Left cardiac atrium (tissue), 4 donors: ENCODE data around the gene TMEM115. TPM values are rescaled to one million over a fixed set of nuclear protein-coding genes. Genes with fewer than 3 reads are reported as not detected.

Experiments
- ATAC-seq, 2 donors: fragments of 200-7000 bp; cut with Tn5 transposase; one replicate each; pipeline ENCODE4 v1.9.1; 2020; ENCODE audit warnings: mild to moderate bottlenecking in 2 of 2, moderate library complexity in 2 of 2
- DNase-seq: peaks from one replicate; pipeline ENCODE4 v3.0.0-alpha.2; 2020
- intact Hi-C, 2 donors: fragments of 100-400 bp; cut with DNase I; formaldehyde crosslinking; loops; one replicate each; pipeline versions ENCODE4 v1.14.1 to v1.15.1; 2022 to 2023
- long read RNA-seq: library from polyadenylated mRNA; unstranded; transcript quantifications from one replicate; pipeline ENCODE4 v2.0.0, GENCODE V29; 2021
- total RNA-seq, 2 donors: library from RNA; stranded (reverse); fragmentation: NEBNext Ultra II Directional; extraction: Animal tissue kit (Norgen Biotek cat#: 25700); gene quantifications; one replicate each; pipeline ENCODE4 v1.2.1, GENCODE V29; 2021
- donor health status: DM: no; HTN: yes; CAD: no.
- donor health status: DM: no; HTN: yes; CAD: no; lungs with severe emphysema.
- donor health status: DM: yes; HTN: yes; CAD: no.
- donor health status: Dilated cardiomyopathy.

Gene TMEM115
- total RNA-seq, result 10 to 100 TPM; 28.7 to 33.4 TPM
- long read RNA-seq, transcript TMEM115-201 (2 exons, 2,197 nt), result major isoform, 83 of 83 reads
- long read RNA-seq, partial matches to known transcripts, result 0 of 83 reads
- long read RNA-seq, other reads (novel, unspliced or antisense), result 0 of 83 reads

- intact Hi-C loops, result no loop called here
- ATAC-seq (peak; percentile 97 to 98), DNase-seq (peak; percentile 98)
These were observed at the start of gene TMEM115 for GRCh38 chr3:50358911-50359759. Gene TMEM115 (minus strand): TSS chr3:50359521. CDS start chr3:50359063, 458 bp downstream.

GRCh38 chr3:50408443-50408944 is 49.2 kb upstream of the TMEM115 start:
- DNase-seq (no peak), ATAC-seq (no peak)
- intact Hi-C loops, result no loop called here

DNA sequence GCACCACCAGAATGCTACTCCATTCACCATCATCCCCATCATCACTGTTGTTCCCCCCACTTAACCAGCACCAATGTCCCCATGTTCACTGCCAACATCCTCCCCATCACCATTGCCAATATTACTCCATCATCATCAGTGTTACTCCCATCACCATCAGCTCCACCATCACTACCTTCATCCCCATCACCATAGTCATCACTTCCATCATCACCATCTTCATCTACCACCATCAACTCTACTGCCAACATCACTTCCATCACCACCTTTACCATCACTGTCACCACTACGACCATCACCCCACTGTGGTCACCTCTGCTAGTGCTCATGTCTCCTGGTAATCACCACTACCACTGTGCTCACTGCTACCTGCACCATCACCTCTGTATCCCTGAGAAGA is 47.2 kb upstream of the TMEM115 start:
- ATAC-seq (no peak), DNase-seq (no peak)
- intact Hi-C loops, result no loop called here

DNA sequence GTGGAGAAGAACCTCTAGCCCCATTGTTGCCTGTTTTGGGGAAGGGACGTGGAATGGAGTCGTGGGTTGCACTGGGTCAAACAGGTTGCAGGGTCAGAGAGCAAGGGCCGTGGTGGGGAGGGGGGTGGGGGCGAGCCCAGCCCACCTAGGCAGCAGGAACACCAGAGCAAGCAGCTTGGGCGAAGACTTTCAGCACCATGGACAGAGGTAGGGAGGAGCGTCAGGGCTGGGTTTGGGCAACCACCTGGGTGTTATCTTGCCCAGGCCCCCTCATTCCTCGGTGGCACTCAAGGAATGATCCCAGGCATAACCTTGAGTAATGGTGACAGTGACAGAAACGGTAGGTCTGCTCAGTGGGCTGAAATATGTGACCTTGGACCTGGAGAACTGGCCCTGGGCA is 45.9 kb upstream of the TMEM115 start:
- no peak for DNase-seq
- intact Hi-C loops, result no loop called here
- ATAC-seq, result no peak

- intact Hi-C loops, result no loop called here
- DNase-seq, result no peak
- no peak for ATAC-seq
These were observed 42.8 kb upstream of the TMEM115 start for GRCh38 chr3:50401978-50402595.

- ATAC-seq (no peak), DNase-seq (no peak)
These were observed 37.2 kb upstream of the TMEM115 start for GRCh38 chr3:50396502-50396901.

GRCh38 chr3:50395070-50395860 is 35.9 kb upstream of the TMEM115 start:
- ATAC-seq (no peak), DNase-seq (no peak)
- intact Hi-C loops, result no loop called here

More at GRCh38 chr3:50396502-50396901, 37.2 kb upstream of the TMEM115 start:
- intact Hi-C loops, result no loop called here

- intact Hi-C loops, result no loop called here
- ATAC-seq, result no peak
- no peak for DNase-seq
These were observed 33.7 kb upstream of the TMEM115 start for GRCh38 chr3:50393061-50393460.

DNA sequence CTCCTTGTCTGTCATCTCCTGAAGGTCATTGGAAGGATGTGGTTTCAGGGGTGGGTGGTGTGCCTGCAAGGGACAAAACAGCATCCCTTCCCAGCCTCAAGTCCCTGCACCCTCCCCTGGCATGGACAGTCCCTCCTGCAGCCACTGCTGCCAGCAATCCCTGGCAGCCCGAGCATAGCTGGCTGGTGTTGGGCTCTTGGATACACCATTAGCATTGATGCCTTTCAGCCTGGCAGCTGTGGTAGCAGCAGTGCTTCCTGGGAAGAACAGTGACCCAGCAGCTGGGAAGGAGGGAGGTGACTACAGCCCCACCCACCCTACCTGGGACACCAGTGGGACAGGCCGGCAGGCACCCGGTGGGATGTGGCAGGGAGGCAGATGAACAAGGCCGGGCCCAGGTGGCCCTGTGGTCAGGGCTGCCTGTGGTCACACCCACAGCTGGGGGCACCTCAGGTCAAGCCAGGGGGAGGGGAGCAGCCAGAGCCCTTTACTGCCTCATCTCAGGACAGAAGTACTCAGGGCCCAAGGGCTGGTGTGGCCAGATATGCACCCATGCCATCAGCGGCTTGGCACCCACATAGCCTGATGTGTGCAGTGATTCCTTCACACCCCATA is 32.9 kb upstream of the TMEM115 start:
- peak; percentile 49 to 65 for ATAC-seq
- no peak for DNase-seq
- intact Hi-C loops, result no loop called here

DNA sequence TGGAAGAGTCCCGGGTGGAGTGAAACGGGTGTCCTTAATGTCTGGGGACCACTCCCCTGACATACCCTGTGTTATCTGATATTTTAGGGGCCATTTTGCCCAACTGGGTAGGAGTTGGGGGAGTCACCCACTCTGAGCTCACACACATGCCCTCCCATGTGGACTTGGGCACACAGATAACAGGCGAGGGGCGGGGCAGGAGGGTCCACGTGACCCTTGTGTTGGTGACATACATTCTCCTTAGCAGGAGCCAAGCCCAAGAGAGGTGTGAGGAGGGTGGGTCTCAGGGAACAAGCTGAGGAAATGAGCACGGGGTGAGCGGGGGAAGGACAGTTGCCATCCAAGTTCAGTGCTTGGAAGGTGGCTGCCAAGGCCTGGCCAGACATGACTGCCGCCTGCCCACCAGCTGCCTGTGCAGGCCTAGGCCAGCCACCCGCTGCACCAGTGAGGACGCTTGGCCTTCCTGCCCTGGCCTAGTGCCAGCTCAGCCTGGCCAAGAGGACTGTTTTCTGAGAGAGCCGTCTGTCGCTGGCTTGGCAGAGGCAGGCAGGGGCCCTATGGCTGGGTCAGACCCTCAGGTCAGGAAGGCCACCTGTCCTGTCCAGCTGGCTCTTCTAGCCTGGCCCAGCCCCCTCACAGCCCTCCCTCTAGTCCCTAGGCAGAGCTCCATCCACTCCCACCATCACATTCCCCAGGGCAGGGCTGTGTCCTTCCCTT is 31.3 kb upstream of the TMEM115 start:
- DNase-seq (peak; percentile 75), ATAC-seq (peak; percentile 76 to 90)
- intact Hi-C loops, result no loop called here

GRCh38 chr3:50389414-50389767 is 30.1 kb upstream of the TMEM115 start:
- intact Hi-C loops, result no loop called here

GRCh38 chr3:50388720-50389413 is 29.5 kb upstream of the TMEM115 start:
- ATAC-seq, result no peak
- no peak for DNase-seq
- intact Hi-C loops, result no loop called here

More at GRCh38 chr3:50389414-50389767, 30.1 kb upstream of the TMEM115 start:
- DNase-seq, result no peak
- no peak for ATAC-seq

GRCh38 chr3:50388016-50388719 is 28.8 kb upstream of the TMEM115 start:
- DNase-seq (no peak), ATAC-seq (no peak)
- intact Hi-C loops, result no loop called here

GRCh38 chr3:50385754-50386153 is 26.4 kb upstream of the TMEM115 start:
- intact Hi-C loops, result no loop called here
- ATAC-seq, result no peak
- no peak for DNase-seq

DNA sequence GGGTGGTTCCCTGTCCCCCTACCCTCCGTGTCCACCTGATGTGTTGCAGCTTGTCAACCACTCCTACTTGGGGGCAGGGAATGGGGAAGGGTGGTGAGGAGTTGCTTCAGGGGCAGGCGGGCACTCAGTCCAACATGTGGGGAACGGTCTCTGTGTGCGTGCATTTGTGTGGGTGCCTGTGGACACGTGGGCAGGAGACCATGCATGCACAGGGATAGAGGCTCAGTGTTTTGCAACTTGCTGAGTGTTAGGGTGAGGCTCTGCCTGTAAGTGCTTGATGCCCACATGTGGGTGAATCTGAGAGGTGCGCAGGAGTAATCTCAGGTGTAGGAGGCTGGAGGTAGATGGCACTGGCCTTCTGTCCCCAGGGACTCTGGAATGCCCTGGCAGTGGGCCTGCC is 24.4 kb upstream of the TMEM115 start:
- DNase-seq (no peak), ATAC-seq (no peak)
- intact Hi-C loops, result no loop called here

GRCh38 chr3:50382722-50383121 is 23.4 kb upstream of the TMEM115 start:
- no peak for DNase-seq
- no peak for ATAC-seq
- intact Hi-C loops, result no loop called here

DNA sequence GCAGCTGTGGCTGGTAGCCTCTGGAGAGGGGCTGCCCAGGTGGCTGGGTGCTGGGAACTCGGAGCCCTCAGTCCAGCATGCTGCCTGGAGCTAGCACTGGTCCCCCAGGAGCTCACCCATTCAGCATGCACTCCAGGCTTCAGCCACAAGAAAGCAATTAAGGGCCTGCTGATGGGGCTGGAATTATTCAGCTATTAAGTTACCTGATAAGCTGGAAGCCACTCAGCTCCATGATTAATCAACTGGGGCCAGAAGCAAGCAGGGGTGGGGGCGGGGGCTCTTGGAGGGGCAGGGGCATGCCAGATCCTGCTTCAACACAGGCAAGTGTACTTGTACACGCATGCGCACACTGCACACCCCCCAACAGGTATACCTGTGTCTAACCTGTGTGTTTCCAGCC is 22.1 kb upstream of the TMEM115 start:
- DNase-seq, result no peak
- ATAC-seq, result no peak
- intact Hi-C loops, result no loop called here
